Right lobe of liver (tissue), 6 donors: Measurements from ENCODE around the gene NADSYN1. TPM values are rescaled to one million over a fixed set of nuclear protein-coding genes. Genes with fewer than 3 reads are reported as not detected.

ENCODE experiments used
- ATAC-seq, 4 donors: fragments of 200-7000 bp; cut with Tn5 transposase; one replicate each; pipeline ENCODE4 v1.9.1; 2020; ENCODE audit warnings: mild to moderate bottlenecking in 4 of 4, moderate library complexity in 4 of 4
- DNase-seq, 3 donors: peaks; one replicate each; pipeline ENCODE4 v3.0.0-alpha.2; 2020
- H3K27ac ChIP-seq, 3 donors: fragments of 200-600 bp; one replicate each; pipeline ENCODE4 v1.8.0; 2022
- H3K27me3 ChIP-seq, 2 donors: fragments of 200-600 bp; one replicate each; pipeline ENCODE4 v1.8.0; 2022
- H3K36me3 ChIP-seq, 4 donors: fragments of 200-600 bp; sonication (generic) in 1 of 4; one replicate each; pipeline versions ENCODE4 v1.5.1 to v1.8.0; 2017 to 2022; ENCODE audit warnings: control low read depth in 1 of 4
- H3K4me1 ChIP-seq, 4 donors: fragments of 200-600 bp; sonication (generic) in 1 of 4; one replicate each; pipeline versions ENCODE4 v1.5.1 to v1.8.0; 2017 to 2022; ENCODE audit warnings: control low read depth in 1 of 4
- H3K4me3 ChIP-seq, 3 donors: fragments of 200-600 bp; one replicate each; pipeline ENCODE4 v1.8.0; 2022
- H3K9me3 ChIP-seq, 4 donors: fragments of 200-600 bp; sonication (generic) in 1 of 4; one replicate each; pipeline versions ENCODE4 v1.5.1 to v1.8.0; 2017 to 2022; ENCODE audit warnings: control low read depth in 1 of 4
- CTCF ChIP-seq, 4 donors: fragments of 200-600 bp in 3 of 4; fragments of 450-650 bp in 1 of 4; IDR thresholded peaks; one replicate each; pipeline versions ENCODE4 v1.5.1 to v1.8.0; 2016 to 2022; ENCODE audit warnings: antibody characterized with exemption in 4 of 4, mild to moderate bottlenecking in 2 of 4
- POLR2A ChIP-seq: fragments of 450-650 bp; IDR thresholded peaks from one replicate; pipeline ENCODE4 v1.6.1; 2017; ENCODE audit warnings: antibody characterized with exemption, mild to moderate bottlenecking
- WGBS: methylation state at CpG from one replicate; pipeline ENCODE4 v1.1.6; 2018; ENCODE audit warnings: low coverage, low lambda C conversion rate; ENCODE audit not compliant: insufficient coverage; ENCODE audit errors: missing lambda C conversion rate; 5-methylcytosine and 5-hydroxymethylcytosine counted together
- intact Hi-C, 2 donors: fragments of 100-400 bp; cut with DNase I; formaldehyde crosslinking; loops; one replicate each; pipeline versions ENCODE4 v1.11.2 to v1.14.1; 2022
- total RNA-seq, 6 experiments: library from RNA; depleted of rRNA in 2 of 6; stranded (reverse); fragments of >200 nt in 2 of 6; fragmentation: NEBNext Ultra II Directional in 3 of 6; extraction: Animal tissue kit (Norgen Biotek cat#: 25700) in 3 of 6; gene quantifications; one replicate each; pipeline versions ENCODE4 v1.1.0 to v1.2.4, GENCODE V29; 2016 to 2023
- donor health status: DM: no; HTN: yes; CAD: no.
- donor health status: DM: no; HTN: no; CAD: no.
- donor health status: DM: no; HTN: no; CAD: no.
- donor health status: DM: no; HTN: yes; CAD: no.
- donor health status: DM: no; HTN: yes; CAD: no.

NADSYN1 gene
- total RNA-seq, 6 experiments from 2014 or later, result 26.4 to 54.7 (median 35.4) TPM

GRCh38 chr11:71408826-71409225, 44.2 kb upstream of the NADSYN1 start:
- H3K9me3 ChIP-seq, result no peaks in the 10 kb centered on the region
- H3K4me1 ChIP-seq, result no peaks in the 10 kb centered on the region
- no peak overlapping the region for H3K27ac ChIP-seq
- DNase-seq (no peak), ATAC-seq (no peak)
- intact Hi-C loops, result no loop called here
- no peak overlapping the region for H3K4me3 ChIP-seq
- no peak for TF ChIP-seq POLR2A
- TF ChIP-seq CTCF (IDR thresholded peaks at IDR 0.05), result no peak
- no peaks in the 10 kb centered on the region for H3K27me3 ChIP-seq
- no peaks in the 10 kb centered on the region for H3K36me3 ChIP-seq
- 44% methylated on average over 7 of the region's 7 CpGs for WGBS

GRCh38 chr11:71410363-71410966, 42.5 kb upstream of the NADSYN1 start:
- no peak for ATAC-seq
- no peak overlapping the region for H3K4me3 ChIP-seq
- H3K9me3 ChIP-seq, result no peaks in the 10 kb centered on the region
- intact Hi-C loops, result no loop called here
- TF ChIP-seq POLR2A (no peak), CTCF (IDR thresholded peaks at IDR 0.05) (no peak)
- WGBS, result 74% methylated on average over 7 of the region's 7 CpGs
- no peaks in the 10 kb centered on the region for H3K4me1 ChIP-seq
- no peak for DNase-seq
- H3K27me3 ChIP-seq, result no peaks in the 10 kb centered on the region
- no peaks in the 10 kb centered on the region for H3K36me3 ChIP-seq
- H3K27ac ChIP-seq, result no peak overlapping the region

GRCh38 chr11:71414645-71415044, 38.4 kb upstream of the NADSYN1 start:
- ATAC-seq (no peak), DNase-seq (no peak)
- intact Hi-C loops, result no loop called here
- no peaks in the 10 kb centered on the region for H3K9me3 ChIP-seq
- no peaks in the 10 kb centered on the region for H3K27me3 ChIP-seq
- H3K4me3 ChIP-seq, result no peak overlapping the region
- no peaks in the 10 kb centered on the region for H3K4me1 ChIP-seq
- no peak for TF ChIP-seq POLR2A
- no peak for TF ChIP-seq CTCF (IDR thresholded peaks at IDR 0.05)
- no peak overlapping the region for H3K27ac ChIP-seq
- no peaks in the 10 kb centered on the region for H3K36me3 ChIP-seq

GRCh38 chr11:71418643-71419042, 34.4 kb upstream of the NADSYN1 start:
- 74% methylated on average over 2 of the region's 8 CpGs for WGBS
- H3K27ac ChIP-seq, result no peak overlapping the region
- DNase-seq (no peak), ATAC-seq (no peak)
- peaks cover 0 to 16% (median 6%) of the 10 kb centered on the region in 4 donors for H3K4me1 ChIP-seq
- no peaks in the 10 kb centered on the region for H3K9me3 ChIP-seq
- intact Hi-C loops, result no loop called here
- no peak overlapping the region for H3K4me3 ChIP-seq
- H3K36me3 ChIP-seq, result no peaks in the 10 kb centered on the region
- H3K27me3 ChIP-seq, result no peaks in the 10 kb centered on the region
- TF ChIP-seq CTCF (IDR thresholded peaks at IDR 0.05) (no peak), POLR2A (no peak)
